ENCODE results near the gene EIF2D.

Gene EIF2D

GRCh38 chr1:206568779-206569352, 43.4 kb downstream of the EIF2D start:
- DNase-seq, result no peak

DNA sequence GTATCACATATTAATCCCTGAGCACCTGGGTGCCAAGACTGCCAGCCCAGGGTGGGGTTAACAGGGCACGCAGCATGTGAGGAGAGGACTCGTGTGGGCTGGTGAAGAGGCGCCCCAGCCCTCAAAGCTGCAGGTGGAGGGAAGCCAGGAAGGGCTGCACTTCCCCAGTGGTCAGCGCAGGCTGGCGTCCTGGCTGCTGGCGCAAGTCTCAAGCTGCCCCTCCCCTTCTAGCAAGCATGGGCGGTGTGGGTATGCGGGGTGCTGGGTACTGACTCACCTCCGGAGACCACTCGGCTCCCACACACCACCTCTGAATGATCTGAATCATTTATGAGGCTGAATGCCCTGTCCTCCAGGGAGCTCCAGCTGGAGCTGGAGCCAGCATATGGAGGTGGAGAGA, 44.0 kb downstream of the EIF2D start:
- DNase-seq, result no peak

DNA sequence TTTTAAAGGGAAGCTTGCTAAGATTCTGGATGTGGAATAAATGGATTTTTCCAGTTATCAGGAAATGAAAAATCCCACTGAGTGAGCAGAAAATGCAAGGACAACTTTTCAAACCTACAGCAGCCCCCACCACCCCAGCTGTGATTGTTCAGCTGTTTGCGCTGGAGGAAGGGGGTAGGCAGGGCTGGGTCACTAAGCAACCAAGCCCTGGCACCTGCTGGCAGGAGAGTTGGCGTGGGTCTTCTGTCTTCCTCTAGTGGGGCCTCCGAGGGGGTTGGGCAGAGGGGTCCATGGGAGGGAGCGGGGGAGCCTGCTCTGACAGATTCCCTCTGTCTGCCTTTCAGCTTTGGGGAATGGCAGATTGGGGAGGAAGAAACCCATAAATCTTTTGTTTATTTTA, 45.3 kb downstream of the EIF2D start:
- no peak for DNase-seq

GRCh38 chr1:206565995-206566394, 46.3 kb downstream of the EIF2D start:
- no peak for DNase-seq

GRCh38 chr1:206563367-206564207, 48.7 kb downstream of the EIF2D start:
- no peak for DNase-seq

DNA sequence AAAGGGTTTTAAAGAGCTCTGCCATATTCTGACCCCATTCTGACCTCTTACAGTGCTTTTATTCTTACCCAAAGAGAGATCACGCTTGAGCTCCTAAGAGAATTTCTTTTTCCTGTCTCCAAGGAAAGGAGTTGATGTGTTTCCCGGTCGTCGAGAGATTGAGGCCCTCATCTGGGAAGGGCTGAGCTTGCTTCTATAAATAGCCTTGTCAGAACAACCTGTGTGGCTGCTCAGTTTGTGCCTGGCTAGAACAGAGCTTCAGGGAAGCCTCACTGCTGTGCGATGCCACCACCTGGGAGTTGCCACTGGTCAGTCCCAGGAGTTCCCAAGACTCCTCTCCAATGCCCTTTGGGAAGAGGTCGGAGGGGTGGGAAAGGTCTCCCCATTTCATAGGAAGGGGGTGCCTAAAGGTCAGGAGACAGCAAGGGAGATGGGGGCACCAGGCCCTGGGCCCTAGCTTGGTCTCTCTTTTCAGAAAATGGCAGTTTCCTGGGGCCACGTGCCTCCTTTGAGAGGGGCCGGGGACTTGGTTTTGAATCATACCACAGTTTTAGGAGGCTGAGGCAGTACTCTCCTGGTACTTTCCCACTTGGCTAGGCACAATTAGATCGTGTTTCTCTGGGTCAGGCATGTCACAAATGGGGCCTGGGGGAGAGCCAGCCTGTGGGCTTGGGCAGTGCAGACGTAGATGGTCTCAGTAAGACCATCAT, 52.1 kb downstream of the EIF2D start:
- no peak for DNase-seq

DNA sequence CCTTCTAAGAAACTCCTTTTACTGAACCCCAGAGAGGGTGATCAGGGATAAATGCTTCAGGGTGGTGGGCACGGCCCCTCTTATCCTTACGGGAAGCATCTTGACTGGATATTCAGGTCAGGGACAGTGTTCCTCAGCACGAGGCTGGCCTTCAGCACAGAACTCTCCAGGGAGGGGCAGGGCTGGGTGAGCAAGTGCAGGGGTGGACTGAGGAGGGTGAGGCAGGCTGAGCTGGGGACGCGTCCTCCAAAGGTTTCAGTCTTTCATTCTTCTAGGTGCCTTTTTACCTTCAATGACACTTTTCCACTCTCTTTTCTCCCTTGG, 52.6 kb downstream of the EIF2D start:
- DNase-seq, result no peak

DNA sequence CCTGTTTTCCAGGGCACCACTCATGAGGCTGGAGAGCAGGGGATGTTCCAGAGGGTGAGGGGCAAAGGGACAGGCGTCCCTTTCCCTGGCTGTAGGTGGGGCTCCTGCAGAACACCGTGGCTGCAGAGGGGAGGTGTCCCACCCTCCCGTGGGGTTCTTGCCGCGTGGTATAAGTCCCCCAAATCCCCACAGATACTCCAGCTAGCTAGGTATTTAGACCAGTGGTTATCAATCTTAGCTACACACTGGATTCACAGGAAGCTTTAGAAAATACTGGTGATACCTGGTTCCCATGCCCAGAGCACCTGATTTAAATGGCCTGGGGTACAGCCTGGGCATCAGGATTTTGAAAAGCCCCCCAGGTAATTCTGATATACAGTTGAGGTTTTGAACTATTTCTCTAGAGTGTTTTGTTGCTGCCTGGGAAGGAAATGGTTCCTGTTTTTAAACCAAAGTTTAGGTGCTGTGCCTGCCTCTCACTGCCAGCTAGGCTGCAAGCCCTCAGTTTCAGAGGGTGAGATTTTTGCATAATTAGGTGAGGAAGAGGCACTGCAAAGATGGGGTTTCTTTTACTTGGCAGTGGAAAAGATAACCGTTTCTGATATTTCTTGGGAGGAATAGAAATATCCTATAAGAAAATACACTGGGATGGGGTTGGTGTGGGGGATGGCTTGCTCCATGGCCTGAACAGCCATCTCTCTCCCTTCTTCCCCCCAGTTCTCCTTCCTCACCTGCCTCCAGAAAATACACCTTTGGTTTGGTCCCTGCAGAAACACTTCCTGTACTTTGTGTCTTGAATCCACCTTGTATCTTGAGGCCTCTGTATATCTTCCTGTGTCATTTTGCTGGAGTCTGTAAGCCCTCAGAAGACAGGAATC, 53.2 kb downstream of the EIF2D start:
- no peak for DNase-seq

DNA sequence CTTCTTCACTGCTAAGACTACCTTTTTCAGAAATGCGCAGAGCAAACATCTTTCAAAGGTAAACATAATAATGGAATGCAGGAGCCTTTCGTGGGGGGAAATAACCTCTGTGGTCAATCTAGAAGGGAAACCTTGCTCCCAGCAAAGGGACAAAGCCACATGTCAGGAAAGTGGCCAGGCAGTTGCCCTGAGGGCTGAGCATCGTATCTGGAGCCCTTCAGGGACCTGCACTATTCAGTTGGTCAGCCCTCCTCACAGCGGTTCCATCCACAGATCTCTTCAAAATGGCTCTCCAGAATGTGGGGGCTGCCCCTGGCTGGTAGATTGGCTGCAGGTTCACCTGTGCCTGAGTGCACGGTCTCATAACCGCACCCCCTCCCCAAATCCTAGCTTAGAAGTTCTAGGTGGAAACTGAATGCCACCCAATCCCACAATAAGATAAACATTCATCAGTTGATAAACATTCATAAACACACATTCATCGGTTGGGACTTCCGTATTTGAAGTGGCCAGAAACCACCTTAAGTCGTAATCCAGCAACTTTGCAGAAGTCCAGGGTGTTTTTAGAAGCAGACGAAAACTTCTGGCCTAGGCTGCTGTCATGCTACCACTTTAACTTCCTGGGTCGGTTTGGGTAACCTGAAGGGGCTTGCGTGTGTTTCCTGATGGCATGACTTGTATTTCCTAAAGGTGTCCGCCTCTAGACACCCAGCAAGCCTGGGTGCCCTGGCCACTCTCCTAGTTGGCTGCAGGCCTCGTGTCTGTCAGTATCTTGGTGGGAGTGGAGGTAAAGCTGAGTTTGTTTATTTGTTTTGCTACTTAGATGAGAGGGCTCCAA, 54.4 kb downstream of the EIF2D start:
- no peak for DNase-seq

GRCh38 chr1:206556750-206557635, 55.3 kb downstream of the EIF2D start:
- peak; percentile 61 for DNase-seq

- DNase-seq, result no peak
These were observed 56.1 kb downstream of the EIF2D start for GRCh38 chr1:206556047-206556749.

DNA sequence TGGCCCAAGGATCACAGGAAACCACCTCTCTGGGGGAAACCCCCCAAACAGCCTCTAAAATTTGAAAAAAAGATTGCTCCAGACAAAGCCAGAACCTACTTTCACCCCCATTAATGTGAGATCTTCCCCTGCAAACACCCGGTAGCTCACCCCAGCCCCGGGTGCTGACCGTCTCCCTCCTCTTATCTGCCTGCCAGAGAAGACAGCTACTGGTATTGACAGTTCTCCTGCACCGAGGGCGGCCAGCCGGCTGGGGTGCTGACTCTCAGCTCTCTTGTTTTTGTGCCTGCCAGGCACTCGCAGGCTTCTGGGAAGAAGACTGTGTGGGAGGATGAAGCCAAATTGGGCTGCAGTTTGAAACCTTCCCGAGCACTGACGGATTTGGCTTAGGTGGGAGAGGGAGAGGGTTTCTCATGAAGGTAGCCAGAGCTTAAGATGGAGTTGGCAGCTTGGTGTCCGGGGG, 56.8 kb downstream of the EIF2D start:
- DNase-seq, result no peak

GRCh38 chr1:206554701-206555472, 57.4 kb downstream of the EIF2D start:
- no peak for DNase-seq

- DNase-seq, result no peak
These were observed 58.1 kb downstream of the EIF2D start for GRCh38 chr1:206554211-206554610.

GRCh38 chr1:206551986-206552326, 60.3 kb downstream of the EIF2D start:
- no peak for DNase-seq

DNA sequence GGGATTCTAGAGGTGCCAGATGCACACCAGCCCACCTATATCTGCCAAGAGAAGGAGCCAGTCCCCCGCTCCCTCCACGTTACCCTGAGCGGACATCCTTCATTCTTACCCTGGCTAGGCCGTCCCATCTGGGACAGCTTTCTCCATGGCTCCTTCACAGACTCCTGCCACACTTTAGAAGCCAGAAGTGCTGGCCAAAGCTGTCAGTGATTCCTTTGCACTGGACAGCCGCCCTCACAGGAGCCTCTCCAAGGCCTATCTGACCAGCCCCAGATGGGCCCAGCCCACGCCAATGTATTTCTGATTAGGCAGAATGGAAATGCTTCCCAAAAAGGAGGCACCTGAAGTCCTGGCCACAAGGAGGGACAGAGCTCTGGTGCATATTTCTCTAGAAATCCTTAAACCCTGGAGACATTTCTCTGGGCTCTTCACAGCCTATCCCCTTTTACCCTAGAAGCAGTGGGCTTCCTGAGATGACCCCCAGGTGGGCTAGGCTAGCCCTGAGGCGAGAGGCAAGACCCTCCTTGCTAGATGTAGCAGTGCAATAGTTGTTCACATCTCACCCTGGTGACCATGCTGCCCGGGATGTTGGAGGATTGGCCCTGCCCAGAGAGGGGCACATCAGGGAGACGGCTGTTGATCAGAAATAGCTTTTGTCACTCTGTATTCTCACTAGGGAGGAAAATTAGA, 60.8 kb downstream of the EIF2D start:
- DNase-seq, result no peak

- DNase-seq, result no peak
These were observed 61.8 kb downstream of the EIF2D start for GRCh38 chr1:206550446-206550845.

DNA sequence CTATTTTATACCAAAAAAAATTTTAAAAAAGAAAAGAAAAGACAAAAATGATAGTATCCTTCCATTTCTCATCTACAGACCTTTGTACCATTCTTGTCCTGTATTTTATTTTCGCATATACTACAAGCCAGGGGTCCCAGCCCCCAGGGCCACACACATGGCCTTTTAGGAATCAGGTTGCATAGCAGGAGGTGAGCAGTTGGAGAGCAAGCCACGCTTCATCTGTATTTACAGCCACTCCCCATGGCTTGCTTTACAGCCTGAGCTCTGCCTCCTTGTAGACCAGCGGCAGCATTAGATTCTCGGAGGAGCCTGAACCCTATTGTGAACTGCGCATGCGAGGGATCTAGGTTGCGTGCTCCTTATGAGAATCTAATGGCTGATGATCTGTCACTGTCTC, 65.2 kb downstream of the EIF2D start:
- DNase-seq, result no peak

DNA sequence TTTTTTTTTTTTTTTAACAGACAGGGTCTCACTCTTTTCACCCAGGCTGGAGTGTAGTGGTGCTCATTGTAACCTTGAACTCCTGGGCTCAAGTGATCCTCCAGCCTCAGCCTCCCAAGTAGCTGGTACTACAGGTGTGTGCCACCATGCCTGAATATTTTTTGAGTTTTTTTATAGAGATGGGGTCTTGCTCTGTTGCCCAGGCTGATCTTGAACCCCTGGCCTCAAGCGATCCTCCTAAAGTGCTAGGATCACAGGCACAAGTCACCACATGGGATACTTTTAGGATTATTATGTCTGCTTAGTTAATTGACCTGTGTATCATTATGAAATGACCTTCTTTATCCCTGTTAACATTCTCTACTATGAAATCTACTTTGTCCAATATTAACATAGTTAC, 66.9 kb downstream of the EIF2D start:
- no peak for DNase-seq
